SK-N-SH (cell line): ENCODE measurements around the gene CD63. TPM values are rescaled to one million over a fixed set of nuclear protein-coding genes. Genes with fewer than 3 reads are reported as not detected.

Experiments
- CTCF ChIA-PET: fragments of 300-600, 350-600 bp; formaldehyde crosslinking; extraction: SDS; loops from one replicate; lab custom pipeline; 2021; lab: Yijun Ruan, JAX
- POLR2A ChIA-PET: fragments of 350-600 bp; sonication (Branson Sonifier 250); formaldehyde crosslinking; extraction: SDS; loops from one replicate; lab custom pipeline; 2020; ENCODE audit warnings: antibody characterized with exemption, inconsistent platforms; lab: Yijun Ruan, JAX
- DNase-seq: peaks from one replicate; pipeline ENCODE4 v3.0.0; 2012
- H2AFZ ChIP-seq: fragments of 200-600 bp; sonication (generic); 2 replicates; pipeline ENCODE4 v1.8.1; 2016; ENCODE audit warnings: antibody characterized with exemption, mild to moderate bottlenecking, low read depth
- H3F3A ChIP-seq: fragments of 200-600 bp; sonication (generic); replicated peaks from 2 replicates; pipeline ENCODE3; 2016; ENCODE audit warnings: antibody characterized with exemption, mild to moderate bottlenecking; ENCODE audit not compliant: insufficient read depth
- H3K27ac ChIP-seq, 2 experiments: fragments of 200-500 bp in 1 of 2; fragments of 200-600 bp in 1 of 2; sonication (Bioruptor generic) in 1 of 2; sonication (generic), shearing (Covaris generic) in 1 of 2; 2 replicates each; pipeline versions ENCODE4 v1.5.1 to v1.6.1; 2014 to 2016; ENCODE audit warnings: low read depth in 2 of 2, inconsistent platforms in 1 of 2, low read length in 1 of 2, mild to moderate bottlenecking in 1 of 2, mixed read lengths in 1 of 2
- H3K27me3 ChIP-seq: fragments of 200-600 bp; sonication (generic), shearing (Covaris generic); 2 replicates; pipeline ENCODE4 v1.6.1; 2016; ENCODE audit warnings: mixed run types; ENCODE audit not compliant: insufficient read depth
- H3K36me3 ChIP-seq, 2 experiments: fragments of 200-500 bp in 1 of 2; fragments of 200-600 bp in 1 of 2; sonication (Bioruptor generic) in 1 of 2; sonication (generic) in 1 of 2; replicated peaks in 1 of 2; 2 replicates each; pipeline versions ENCODE3 to v1.5.1; 2014 to 2016; ENCODE audit warnings: low read length in 1 of 2, mild to moderate bottlenecking in 1 of 2; ENCODE audit not compliant: insufficient read depth in 2 of 2, control insufficient read depth in 1 of 2
- H3K4me1 ChIP-seq, 2 experiments: fragments of 200-500 bp in 1 of 2; fragments of 200-600 bp in 1 of 2; sonication (Bioruptor generic) in 1 of 2; sonication (generic), shearing (Covaris generic) in 1 of 2; 2 replicates each; pipeline versions ENCODE4 v1.5.1 to v1.6.1; 2014 to 2016; ENCODE audit warnings: low read depth in 1 of 2, low read length in 1 of 2, mixed run types in 1 of 2; ENCODE audit not compliant: insufficient read depth in 2 of 2, control insufficient read depth in 1 of 2
- H3K4me2 ChIP-seq: fragments of 200-600 bp; sonication (generic), shearing (Covaris generic); 2 replicates; pipeline ENCODE4 v1.6.1; 2017; ENCODE audit warnings: mixed run types
- H3K4me3 ChIP-seq, 2 experiments: fragments of 200-500 bp in 1 of 2; fragments of 200-600 bp in 1 of 2; sonication (Bioruptor generic) in 1 of 2; sonication (generic), shearing (Covaris generic) in 1 of 2; 2 replicates each; pipeline versions ENCODE4 v1.5.1 to v1.8.1; 2014 to 2016; ENCODE audit warnings: low read depth in 2 of 2, inconsistent platforms in 1 of 2, low read length in 1 of 2, mild to moderate bottlenecking in 1 of 2, mixed read lengths in 1 of 2, moderate library complexity in 1 of 2
- H3K79me2 ChIP-seq: fragments of 200-600 bp; sonication (generic); 2 replicates; pipeline ENCODE4 v1.8.1; 2017; ENCODE audit warnings: mild to moderate bottlenecking; ENCODE audit not compliant: insufficient read depth
- H3K9ac ChIP-seq: fragments of 200-600 bp; sonication (generic); 2 replicates; pipeline ENCODE4 v1.6.1; 2017; ENCODE audit warnings: mixed run types
- H3K9me2 ChIP-seq: fragments of 200-600 bp; sonication (generic); 2 replicates; pipeline ENCODE4 v1.6.1; 2017; ENCODE audit warnings: mixed run types
- H3K9me3 ChIP-seq: fragments of 200-600 bp; sonication (generic); 2 replicates; pipeline ENCODE4 v1.6.1; 2017; ENCODE audit warnings: mixed run types, mild to moderate bottlenecking, moderate library complexity
- H4K20me1 ChIP-seq: fragments of 200-600 bp; sonication (generic); 2 replicates; pipeline ENCODE4 v1.6.1; 2017; ENCODE audit warnings: mild to moderate bottlenecking, mixed run types; ENCODE audit not compliant: insufficient read depth
- CTCF ChIP-seq: fragments of 200-600 bp; sonication (generic); IDR thresholded peaks from 2 replicates; pipeline ENCODE4 v1.6.1; 2017; ENCODE audit warnings: antibody characterized with exemption, mild to moderate bottlenecking, moderate library complexity
- EZH2phosphoT487 ChIP-seq: fragments of 200-600 bp; sonication (generic); IDR thresholded peaks from 2 replicates; pipeline ENCODE4 v1.6.1; 2017; ENCODE audit warnings: low read depth, mixed run types, mild to moderate bottlenecking, antibody characterized with exemption, moderate library complexity, borderline replicate concordance
- FOSL2 ChIP-seq: IDR thresholded peaks from 2 replicates; pipeline ENCODE4 v1.4.0; 2012; ENCODE audit warnings: low read depth, mild to moderate bottlenecking, moderate library complexity, borderline replicate concordance
- GABPA ChIP-seq: IDR thresholded peaks from 2 replicates; pipeline ENCODE4 v1.4.0; 2012; ENCODE audit warnings: low read depth, mild to moderate bottlenecking
- GATA2 ChIP-seq: sonication (generic); formaldehyde crosslinking; IDR thresholded peaks from 2 replicates; pipeline ENCODE4 v1.5.0; 2020; ENCODE audit warnings: mild to moderate bottlenecking, missing genetic modification reagents
- MXI1 ChIP-seq: IDR thresholded peaks from 2 replicates; pipeline ENCODE4 v1.6.1; 2012; ENCODE audit warnings: mild to moderate bottlenecking, low read depth, low read length, improper control_type of control experiment
- RAD21 ChIP-seq: IDR thresholded peaks from 2 replicates; pipeline ENCODE4 v1.6.1; 2012; ENCODE audit warnings: mild to moderate bottlenecking, low read length
- REST ChIP-seq: IDR thresholded peaks from 2 replicates; pipeline ENCODE4 v1.6.1; 2012; ENCODE audit warnings: mild to moderate bottlenecking, low read depth, low read length, moderate library complexity
- RXRA ChIP-seq: IDR thresholded peaks from 2 replicates; pipeline ENCODE4 v1.4.0; 2012; ENCODE audit warnings: low read depth, mild to moderate bottlenecking, borderline replicate concordance
- TCF12 ChIP-seq: IDR thresholded peaks from 2 replicates; pipeline ENCODE4 v1.4.0; 2012
- WGBS: methylation state at CpG from one replicate; pipeline ENCODE4 v1.1.6; 2017; ENCODE audit warnings: low lambda C conversion rate; 5-methylcytosine and 5-hydroxymethylcytosine counted together
- polyA plus RNA-seq, 3 experiments: library from polyadenylated mRNA; depleted of rRNA; stranded (reverse); fragments of >200 nt; gene quantifications; 2 replicates each; pipeline ENCODE4 v1.2.3, GENCODE V29; 2012

Gene CD63
- polyA plus RNA-seq, 1 of the 3 experiments (the other 2 are of a cell fraction), result 1,465 TPM

- no peak for TF ChIP-seq RXRA
Measured at GRCh38 chr12:55704824-55705718, 23.7 kb downstream of the CD63 start (continued).

DNA sequence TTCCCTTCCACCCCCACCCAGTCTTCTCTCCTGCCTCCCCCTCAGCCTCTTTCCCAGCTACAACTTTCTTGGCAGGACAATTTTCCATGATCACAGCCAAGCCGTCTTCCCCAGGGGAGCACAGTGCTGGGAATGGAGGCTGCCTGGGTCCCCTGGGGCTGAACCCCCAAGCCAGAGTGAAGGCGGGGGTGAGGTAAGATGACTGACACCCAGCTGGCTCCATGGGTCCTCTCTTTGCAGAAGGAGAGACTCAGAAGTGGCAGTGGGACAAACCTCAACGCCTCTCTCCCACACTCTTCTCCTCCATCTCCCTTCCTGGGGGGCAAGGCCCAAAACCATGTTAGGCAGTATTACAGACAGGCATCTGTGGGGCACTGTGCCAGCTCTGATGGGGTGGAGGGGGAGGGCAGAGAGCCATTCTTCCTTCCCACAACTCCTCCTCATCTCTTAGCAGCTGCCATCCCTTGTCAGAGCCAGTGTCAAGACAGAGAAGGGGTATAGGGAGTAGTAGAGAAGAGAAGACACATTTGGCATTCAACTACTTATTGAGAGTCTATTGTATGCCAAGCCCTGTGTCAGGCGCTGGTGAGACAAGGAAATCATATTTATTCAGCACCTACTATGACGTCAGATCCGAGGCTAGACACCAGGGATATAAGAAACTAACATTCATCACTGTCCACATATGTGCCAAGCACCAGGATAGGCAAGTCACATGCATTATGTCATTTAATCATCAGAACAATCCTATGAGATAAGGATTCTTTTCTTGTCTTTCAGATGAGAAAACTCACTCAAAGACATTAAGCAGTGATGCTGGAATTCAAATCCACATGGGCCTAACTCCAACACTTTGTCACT lies 24.7 kb downstream of the CD63 start:
- 67% methylated on average over 6 of the region's 6 CpGs for WGBS
- Histone ChIP-seq H3K27ac (no peak overlapping the region), H3K79me2 (no peaks in the 10 kb centered on the region)

More for the DNA sequence above, 24.7 kb downstream of the CD63 start:
- ChIA-PET CTCF (interaction anchor here (0.9 to 1.3 kb wide), 3 partner anchors 8 to 17 kb away, joined by 3 read pairs; partner anchors contain the start of gene BLOC1S1), POLR2A (no interaction called here)
- Histone ChIP-seq H4K20me1 (no peaks in the 10 kb centered on the region), H3K36me3 (no peaks in the 10 kb centered on the region), H3F3A (no peaks in the 10 kb centered on the region), H3K9me2 (no peaks in the 10 kb centered on the region), H3K4me2 (no peak overlapping the region), H3K9ac (no peak overlapping the region), H3K4me1 (peaks cover 12 to 13% of the 10 kb centered on the region in 2 experiments; a peak in 2 of 4 replicates), H3K4me3 (no peak overlapping the region), H3K9me3 (no peaks in the 10 kb centered on the region), H3K27me3 (no peaks in the 10 kb centered on the region), H2AFZ (no peak overlapping the region)
- TF ChIP-seq REST (no peak), MXI1 (no peak), GATA2 (CRISPR knock-in tag) (no peak), CTCF (no peak), RAD21 (no peak), EZH2phosphoT487 (no peak), RXRA (no peak), GABPA (no peak), TCF12 (no peak), FOSL2 (no peak)
- DNase-seq, result no peak
